ENCODE measurements around the gene ARIH2. TPM values are rescaled to one million over a fixed set of nuclear protein-coding genes. Genes with fewer than 3 reads are reported as not detected.

ARIH2 gene
- total RNA-seq, 4 donors from 2014 or later, result 118 to 176 (median 143) TPM

DNA sequence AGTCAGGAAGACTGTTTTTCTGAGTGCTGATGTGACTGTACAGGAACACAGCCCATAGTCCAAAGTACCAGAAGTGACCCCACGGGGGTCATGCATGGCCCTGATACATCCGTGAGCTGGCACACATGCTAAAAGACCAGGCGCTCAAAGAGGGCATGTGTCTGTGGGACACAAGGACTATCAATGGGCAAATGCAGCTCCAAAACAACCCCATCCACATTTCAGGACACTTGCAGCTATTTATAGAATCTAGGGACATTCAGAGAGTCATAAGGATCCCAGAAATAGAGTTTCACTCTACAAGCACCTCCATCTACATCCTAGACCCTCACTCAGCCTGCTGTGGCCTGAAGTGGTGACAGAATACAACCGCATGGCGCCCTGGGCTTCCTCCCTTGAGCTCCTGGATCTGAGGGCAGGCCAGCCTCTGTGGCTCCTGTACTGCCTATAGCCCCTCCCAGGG, 37.0 kb upstream of the ARIH2 start:
- in situ Hi-C loops (cut with MboI; ENCODE audit: low sequenced_read_pairs in 4 of 4), result no loop called here

GRCh38 chr3:48885753-48886152, 32.9 kb upstream of the ARIH2 start:
- intact Hi-C loops (cut with DNase I; ENCODE audit: low total_unique reads), result no loop called here
- H3K9me3 ChIP-seq, result no peaks in the 10 kb centered on the region
- H3K36me3 ChIP-seq, result peaks cover 0 to 23% of the 10 kb centered on the region in 2 donors
- ATAC-seq (no peak), DNase-seq (no peak)
- in situ Hi-C loops (cut with MboI; ENCODE audit: low sequenced_read_pairs in 4 of 4), result no loop called here
- H3K27me3 ChIP-seq, result no peaks in the 10 kb centered on the region
- TF ChIP-seq, protein P1, sequence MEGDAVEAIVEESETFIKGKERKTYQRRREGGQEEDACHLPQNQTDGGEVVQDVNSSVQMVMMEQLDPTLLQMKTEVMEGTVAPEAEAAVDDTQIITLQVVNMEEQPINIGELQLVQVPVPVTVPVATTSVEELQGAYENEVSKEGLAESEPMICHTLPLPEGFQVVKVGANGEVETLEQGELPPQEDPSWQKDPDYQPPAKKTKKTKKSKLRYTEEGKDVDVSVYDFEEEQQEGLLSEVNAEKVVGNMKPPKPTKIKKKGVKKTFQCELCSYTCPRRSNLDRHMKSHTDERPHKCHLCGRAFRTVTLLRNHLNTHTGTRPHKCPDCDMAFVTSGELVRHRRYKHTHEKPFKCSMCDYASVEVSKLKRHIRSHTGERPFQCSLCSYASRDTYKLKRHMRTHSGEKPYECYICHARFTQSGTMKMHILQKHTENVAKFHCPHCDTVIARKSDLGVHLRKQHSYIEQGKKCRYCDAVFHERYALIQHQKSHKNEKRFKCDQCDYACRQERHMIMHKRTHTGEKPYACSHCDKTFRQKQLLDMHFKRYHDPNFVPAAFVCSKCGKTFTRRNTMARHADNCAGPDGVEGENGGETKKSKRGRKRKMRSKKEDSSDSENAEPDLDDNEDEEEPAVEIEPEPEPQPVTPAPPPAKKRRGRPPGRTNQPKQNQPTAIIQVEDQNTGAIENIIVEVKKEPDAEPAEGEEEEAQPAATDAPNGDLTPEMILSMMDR (IDR thresholded peaks at IDR 0.05 in 4 of 5, conservative IDR thresholded peaks at IDR 0.05 in 1 of 5), result no peak
- no peak for TF ChIP-seq POLR2A (IDR thresholded peaks at IDR 0.05)
- no peak overlapping the region for H3K4me3 ChIP-seq
- no peak overlapping the region for H3K27ac ChIP-seq
- H3K4me1 ChIP-seq, result peaks cover 17% of the 10 kb centered on the region in 2 donors

More for the DNA sequence above, 37.0 kb upstream of the ARIH2 start:
- Histone ChIP-seq H3K4me1 (peaks cover 17 to 18% of the 10 kb centered on the region in 2 donors), H3K27me3 (no peaks in the 10 kb centered on the region), H3K4me3 (no peak overlapping the region), H3K36me3 (peaks cover 0 to 36% of the 10 kb centered on the region in 2 donors), H3K9me3 (no peaks in the 10 kb centered on the region), H3K27ac (peak overlapping the region in 3 of 4 donors; percentile 35 to 72 (median 68))
- DNase-seq (no peak), ATAC-seq (peak; percentile 61 to 90)
- intact Hi-C loops (cut with DNase I; ENCODE audit: low total_unique reads), result no loop called here
- TF ChIP-seq POLR2A (IDR thresholded peaks at IDR 0.05), result no peak
- TF ChIP-seq, protein P1 (IDR thresholded peaks at IDR 0.05 in 4 of 5, conservative IDR thresholded peaks at IDR 0.05 in 1 of 5), result no peak

DNA sequence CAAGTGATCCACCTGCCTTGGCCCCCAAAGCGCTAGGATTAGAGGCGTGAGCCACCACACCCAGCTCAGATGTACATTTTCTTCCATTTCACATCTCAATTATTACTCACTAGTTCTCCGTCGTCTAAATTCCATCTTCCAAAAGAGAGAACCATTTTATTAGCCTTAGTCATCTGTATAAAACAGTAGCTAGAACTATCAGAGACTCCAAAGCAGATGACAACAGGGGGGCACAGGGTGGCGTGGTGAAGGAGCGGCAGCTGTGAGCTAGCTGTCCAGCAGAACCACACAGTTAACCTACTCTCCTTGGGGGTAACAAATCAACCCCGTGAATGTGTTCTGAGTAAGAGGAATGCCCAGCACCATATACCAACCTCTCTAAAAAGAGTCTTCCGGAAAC, 27.0 kb upstream of the ARIH2 start:
- Histone ChIP-seq H3K9me3 (no peaks in the 10 kb centered on the region), H3K4me3 (no peak overlapping the region), H3K4me1 (peaks cover 0 to 2% of the 10 kb centered on the region in 2 donors), H3K36me3 (peaks cover 0 to 16% of the 10 kb centered on the region in 2 donors), H3K27ac (no peak overlapping the region), H3K27me3 (no peaks in the 10 kb centered on the region)
- intact Hi-C loops (cut with DNase I; ENCODE audit: low total_unique reads) (no loop called here), in situ Hi-C loops (cut with MboI; ENCODE audit: low sequenced_read_pairs in 4 of 4) (no loop called here)
- no peak for DNase-seq
- ATAC-seq, result no peak
- TF ChIP-seq, protein P1 (IDR thresholded peaks at IDR 0.05 in 4 of 5, conservative IDR thresholded peaks at IDR 0.05 in 1 of 5), result no peak
- no peak for TF ChIP-seq POLR2A (IDR thresholded peaks at IDR 0.05)

- no peaks in the 10 kb centered on the region for H3K9me3 ChIP-seq
- in situ Hi-C loops (cut with MboI; ENCODE audit: low sequenced_read_pairs in 4 of 4) (no loop called here), intact Hi-C loops (cut with DNase I; ENCODE audit: low total_unique reads) (no loop called here)
- no peak for DNase-seq
- peaks cover 0 to 16% of the 10 kb centered on the region in 2 donors for H3K36me3 ChIP-seq
- TF ChIP-seq POLR2A (IDR thresholded peaks at IDR 0.05), result no peak
- TF ChIP-seq, protein P1 (IDR thresholded peaks at IDR 0.05 in 4 of 5, conservative IDR thresholded peaks at IDR 0.05 in 1 of 5), result no peak
- ATAC-seq, result no peak
- peaks cover 13 to 21% of the 10 kb centered on the region in 2 donors for H3K4me1 ChIP-seq
- no peak overlapping the region for H3K4me3 ChIP-seq
- H3K27me3 ChIP-seq, result no peaks in the 10 kb centered on the region
- no peak overlapping the region for H3K27ac ChIP-seq
Measured at GRCh38 chr3:48894516-48894915, 24.1 kb upstream of the ARIH2 start.

GRCh38 chr3:48896936-48897335, 21.7 kb upstream of the ARIH2 start:
- in situ Hi-C loops (cut with MboI; ENCODE audit: low sequenced_read_pairs in 4 of 4) (no loop called here), intact Hi-C loops (cut with DNase I; ENCODE audit: low total_unique reads) (no loop called here)
- Histone ChIP-seq H3K27ac (peak overlapping the region; percentile 50 to 92 (median 84)), H3K27me3 (no peaks in the 10 kb centered on the region), H3K4me3 (peak overlapping the region in 1 of 4 donors; percentile 92), H3K36me3 (peaks cover 0 to 5% of the 10 kb centered on the region in 2 donors), H3K4me1 (peaks cover 13 to 21% of the 10 kb centered on the region in 2 donors), H3K9me3 (no peaks in the 10 kb centered on the region)
- TF ChIP-seq POLR2A (IDR thresholded peaks at IDR 0.05), result no peak
- TF ChIP-seq, protein P1 (IDR thresholded peaks at IDR 0.05 in 4 of 5, conservative IDR thresholded peaks at IDR 0.05 in 1 of 5), result no peak
- DNase-seq (no peak), ATAC-seq (no peak)

All from gastrocnemius medialis (tissue), 4 donors.